SK-N-SH (cell line): Measurements from ENCODE around the gene NEMP2.

Experiments used
- CTCF ChIP-seq: fragments of 200-600 bp; sonication (generic); IDR thresholded peaks from 2 replicates; pipeline ENCODE4 v1.6.1; 2017; ENCODE audit warnings: antibody characterized with exemption, mild to moderate bottlenecking, moderate library complexity
- ELF1 ChIP-seq: IDR thresholded peaks from 2 replicates; pipeline ENCODE4 v1.4.0; 2012
- EP300 ChIP-seq, 2 experiments: IDR thresholded peaks; 2 replicates each; pipeline versions ENCODE4 v1.4.0 to v1.6.1; 2012; ENCODE audit warnings: borderline replicate concordance in 1 of 2, low read depth in 1 of 2, low read length in 1 of 2
- JUND ChIP-seq: IDR thresholded peaks from 2 replicates; pipeline ENCODE4 v1.4.0; 2012
- MAX ChIP-seq: IDR thresholded peaks from 2 replicates; pipeline ENCODE4 v1.4.0; 2012; ENCODE audit warnings: low read depth
- MEF2A ChIP-seq: IDR thresholded peaks from 2 replicates; pipeline ENCODE4 v1.4.0; 2012; ENCODE audit warnings: low read depth, borderline replicate concordance
- POLR2AphosphoS5 ChIP-seq: IDR thresholded peaks from 2 replicates; pipeline ENCODE4 v1.6.1; 2012; ENCODE audit warnings: low read depth, low read length
- RAD21 ChIP-seq: IDR thresholded peaks from 2 replicates; pipeline ENCODE4 v1.6.1; 2012; ENCODE audit warnings: mild to moderate bottlenecking, low read length
- RCOR1 ChIP-seq: fragments of 150-350 bp; IDR thresholded peaks from 2 replicates; pipeline ENCODE4 v1.6.1; 2017; ENCODE audit warnings: antibody characterized with exemption, low read length
- REST ChIP-seq: IDR thresholded peaks from 2 replicates; pipeline ENCODE4 v1.6.1; 2012; ENCODE audit warnings: mild to moderate bottlenecking, low read depth, low read length, moderate library complexity
- TAF1 ChIP-seq: IDR thresholded peaks from 2 replicates; pipeline ENCODE4 v1.6.1; 2012; ENCODE audit warnings: low read depth, mild to moderate bottlenecking, low read length, moderate library complexity, borderline replicate concordance
- YY1 ChIP-seq: IDR thresholded peaks from 2 replicates; pipeline ENCODE4 v1.4.0; 2012; ENCODE audit warnings: low read depth, mild to moderate bottlenecking

- TF ChIP-seq CTCF (no peak), ELF1 (no peak), EP300 (IDR thresholded peaks at IDR 0.05; ENCODE audit: borderline replicate concordance in 1 of 2, low read depth in 1 of 2, low read length in 1 of 2) (no peak), MAX (no peak), RAD21 (no peak), REST (no peak), YY1 (no peak), MEF2A (no peak), JUND (no peak), RCOR1 (no peak), TAF1 (no peak), POLR2AphosphoS5 (no peak)
These were observed 1.2 kb downstream of the NEMP2 start for GRCh38 chr2:190533175-190533967.
